Measurements from ENCODE around the gene ULK4.
"Not testable (repeated sequence)": the region's sequence is repeated elsewhere in the genome, so short reads cannot be mapped to it uniquely, and the experiment has no call there.

Gene ULK4

DNA sequence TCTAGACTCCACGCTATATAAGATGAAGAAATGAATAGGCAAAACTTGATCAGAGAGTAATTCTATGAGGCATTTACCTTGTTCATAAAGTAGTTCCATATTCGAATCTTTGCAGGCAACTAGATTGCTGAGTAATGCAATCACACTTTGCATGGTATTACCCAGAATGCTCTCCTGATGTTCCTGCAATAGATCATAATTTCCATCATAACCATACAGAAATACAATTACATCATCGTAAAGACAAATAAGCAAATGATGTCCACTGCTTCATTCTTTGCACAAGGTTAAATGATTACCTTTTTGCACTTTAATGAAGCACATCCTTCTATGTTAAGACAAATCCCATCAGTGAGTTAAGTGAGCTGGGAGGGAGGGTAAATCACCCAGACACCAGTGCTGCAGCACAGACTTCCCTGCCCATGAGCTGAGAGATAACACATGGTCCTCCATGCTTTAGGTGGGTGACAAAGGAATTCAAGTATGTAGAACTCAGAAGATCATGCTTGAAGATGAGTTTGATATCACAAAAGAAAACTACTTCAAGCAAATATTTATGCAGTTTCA lies 395.9 kb downstream of the ULK4 start:
- no peak for DNase-seq

DNA sequence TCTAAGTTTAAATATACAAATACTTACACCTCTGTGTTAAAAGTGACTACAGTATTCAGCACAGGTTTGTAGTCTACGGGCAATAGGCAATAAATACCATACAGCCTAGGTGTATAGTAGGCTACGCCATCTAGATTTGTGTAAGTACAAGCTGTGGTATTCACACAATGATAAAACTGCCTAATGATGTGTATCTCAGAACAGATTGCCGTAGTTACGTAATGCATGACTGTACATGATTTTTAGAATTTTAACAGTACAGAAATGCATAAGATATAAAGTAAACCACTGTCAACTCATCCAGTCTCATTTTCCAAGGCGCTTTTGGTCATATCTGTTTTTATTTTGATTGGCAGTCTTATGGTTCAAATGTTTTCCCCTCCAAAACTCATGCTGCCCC lies 396.9 kb downstream of the ULK4 start:
- no peak for DNase-seq

DNA sequence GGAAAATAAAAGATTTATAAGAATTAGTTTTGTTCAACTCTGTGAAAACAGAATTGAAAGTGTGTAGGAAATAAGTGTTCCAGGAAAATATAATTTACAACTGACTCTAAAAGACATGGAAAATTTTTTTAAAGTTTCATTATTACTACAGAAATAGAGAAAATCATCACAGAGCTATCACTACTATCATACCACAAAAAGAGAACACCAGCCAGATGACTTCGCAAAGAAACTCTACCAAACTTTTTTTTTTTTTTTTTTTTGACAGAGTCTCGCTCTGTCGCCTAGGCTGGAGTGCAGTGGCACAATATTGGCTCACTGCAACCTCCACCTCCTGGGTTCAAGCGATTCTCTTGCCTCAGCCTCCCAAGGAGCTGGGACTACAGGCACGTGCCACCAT lies 405.7 kb downstream of the ULK4 start:
- DNase-seq, result not testable (repeated sequence)

DNA sequence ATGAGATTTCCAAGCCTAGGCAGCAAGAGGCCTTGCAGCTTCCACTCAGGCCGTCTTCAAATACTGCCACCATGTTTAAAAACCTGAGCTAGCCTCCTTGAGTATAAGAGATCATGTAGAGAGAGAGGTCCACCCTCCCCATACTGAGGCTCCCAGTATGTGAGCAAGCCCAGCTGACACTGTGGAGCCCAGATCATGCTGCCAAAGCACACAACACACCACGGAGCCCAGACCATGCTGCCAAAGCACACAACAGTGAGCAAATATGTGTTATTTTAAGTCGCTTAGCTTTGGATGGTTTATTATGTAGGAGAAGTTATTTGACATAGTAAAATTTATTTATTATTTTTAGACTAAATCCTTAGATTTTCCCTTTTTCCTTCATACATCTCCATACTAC lies 428.9 kb downstream of the ULK4 start:
- DNase-seq, result no peak

DNA sequence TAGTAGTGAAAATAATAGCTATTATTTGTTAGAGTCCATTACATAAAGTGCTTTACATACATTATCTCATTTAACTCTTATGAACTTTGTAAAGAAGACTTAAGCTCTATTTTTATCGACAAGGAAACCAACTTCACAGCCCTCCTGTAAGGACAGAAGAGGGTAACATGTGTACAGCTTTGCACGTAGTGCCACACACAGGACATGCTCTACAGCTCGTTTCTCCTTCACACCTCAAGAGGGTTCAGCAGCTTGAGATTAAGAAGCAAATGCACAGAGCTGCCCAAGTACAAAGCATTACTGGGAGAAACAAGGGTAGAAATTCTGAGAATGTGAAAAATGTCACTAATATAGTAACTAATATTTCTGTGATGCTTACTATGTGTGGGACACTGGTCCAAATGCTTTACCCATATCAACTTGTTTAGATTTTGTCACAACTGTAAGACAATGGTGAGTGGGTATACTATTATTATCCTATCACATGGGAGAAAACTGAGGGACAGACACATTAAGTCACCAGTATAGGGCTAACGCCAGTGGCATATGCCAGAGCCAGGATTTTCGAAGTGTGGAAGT lies 434.8 kb downstream of the ULK4 start:
- DNase-seq, result no peak

DNA sequence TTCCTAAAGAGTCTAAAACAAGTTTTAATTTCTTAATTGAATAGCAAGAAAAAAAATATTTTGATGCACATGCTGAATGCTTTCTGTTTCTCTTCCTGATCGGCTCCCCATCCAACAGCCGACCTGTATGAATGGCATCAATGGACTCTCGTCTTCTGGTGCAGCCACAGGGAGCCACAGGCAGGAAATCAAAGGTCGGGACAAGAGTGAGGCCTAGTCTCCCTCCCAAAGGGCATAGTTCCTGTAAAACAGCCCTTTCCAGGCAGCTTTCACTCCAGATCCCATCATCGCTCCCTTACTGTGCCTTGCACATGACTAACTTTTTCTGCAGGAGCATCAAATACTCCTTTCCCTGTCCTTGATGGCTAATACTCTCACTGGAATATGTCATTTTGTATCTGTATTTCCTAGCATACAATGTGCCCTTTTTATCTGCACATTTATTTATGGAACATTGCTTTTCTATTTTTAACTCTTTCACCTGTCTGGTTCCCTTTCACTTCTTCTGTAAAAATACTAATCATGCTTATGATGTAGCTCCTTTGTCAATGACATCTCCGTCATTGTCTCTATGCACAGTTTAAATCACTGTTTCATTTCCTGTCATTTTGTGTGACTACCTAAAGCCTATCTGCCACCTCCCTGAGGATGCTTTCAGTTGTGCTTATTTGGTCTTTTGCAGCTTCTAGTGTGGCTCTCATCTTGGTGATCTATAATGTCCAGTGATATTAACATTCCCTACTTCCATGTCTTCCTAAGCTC lies 436.4 kb downstream of the ULK4 start:
- DNase-seq, result no peak

DNA sequence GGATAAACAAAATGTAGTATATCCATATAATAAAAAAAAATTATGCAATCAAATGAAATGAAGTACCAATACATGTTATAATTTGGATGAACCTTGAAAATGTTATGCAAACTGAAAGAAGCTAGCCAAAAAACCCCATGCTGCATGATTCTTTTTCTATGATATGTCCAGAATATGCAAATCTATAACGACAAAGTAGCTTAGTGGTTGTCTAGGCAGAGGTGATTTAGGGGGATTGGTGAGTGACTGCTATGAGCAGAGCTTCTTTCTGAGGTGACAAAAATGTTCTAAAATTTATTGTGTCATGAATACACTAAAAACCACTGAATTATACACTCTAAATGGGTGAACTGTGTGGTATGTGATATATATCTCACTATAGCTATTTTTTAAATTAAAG lies 438.0 kb downstream of the ULK4 start:
- no peak for DNase-seq

DNA sequence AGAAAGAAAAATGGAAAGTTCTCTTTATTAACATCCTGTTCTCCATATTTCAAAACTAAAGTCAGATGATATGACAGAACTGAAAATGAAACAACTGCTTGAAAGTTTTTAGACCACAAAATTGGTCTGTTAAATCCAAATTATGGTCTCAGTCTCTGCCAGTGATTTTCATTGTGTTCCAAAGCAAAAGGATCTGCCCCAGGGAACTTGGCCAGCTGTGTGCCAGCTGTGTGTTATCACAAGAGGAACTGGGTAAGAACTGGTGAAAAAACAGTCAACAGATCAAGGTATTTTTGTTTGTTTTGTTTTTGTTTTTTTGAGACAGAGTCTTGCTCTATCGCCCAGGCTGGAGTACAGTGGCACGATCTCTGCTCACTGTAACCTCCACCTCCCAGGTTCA lies 439.3 kb downstream of the ULK4 start:
- DNase-seq, result no peak

DNA sequence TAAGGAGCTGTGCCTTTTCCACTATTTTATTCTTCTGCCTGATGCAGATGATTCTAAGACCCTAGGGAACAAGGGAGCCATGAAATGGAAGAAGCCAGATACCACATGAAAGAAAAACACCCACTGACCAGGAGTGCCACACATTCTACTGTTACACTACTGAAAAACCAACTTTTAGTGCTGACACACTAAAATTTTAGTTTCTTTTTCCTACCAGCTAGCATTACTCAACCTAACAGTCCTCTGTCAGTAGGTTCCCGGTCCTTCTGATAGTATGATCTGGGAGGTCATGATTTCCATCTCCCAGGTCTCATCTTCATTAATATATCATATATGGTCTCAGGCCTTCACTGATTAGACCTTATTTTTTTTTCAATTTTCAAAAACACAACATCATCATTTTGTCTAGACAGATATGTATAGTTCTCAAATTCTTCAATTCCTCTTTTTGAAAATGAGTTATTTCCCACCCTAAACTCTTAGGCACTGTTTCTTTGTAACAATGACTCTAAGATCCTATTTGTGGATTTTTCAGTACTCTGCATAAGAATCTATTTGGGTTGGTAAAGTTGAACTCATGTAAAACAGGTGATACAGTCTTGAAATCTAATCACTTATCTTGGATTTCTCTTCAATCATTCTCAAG lies 440.8 kb downstream of the ULK4 start:
- DNase-seq, result no peak

DNA sequence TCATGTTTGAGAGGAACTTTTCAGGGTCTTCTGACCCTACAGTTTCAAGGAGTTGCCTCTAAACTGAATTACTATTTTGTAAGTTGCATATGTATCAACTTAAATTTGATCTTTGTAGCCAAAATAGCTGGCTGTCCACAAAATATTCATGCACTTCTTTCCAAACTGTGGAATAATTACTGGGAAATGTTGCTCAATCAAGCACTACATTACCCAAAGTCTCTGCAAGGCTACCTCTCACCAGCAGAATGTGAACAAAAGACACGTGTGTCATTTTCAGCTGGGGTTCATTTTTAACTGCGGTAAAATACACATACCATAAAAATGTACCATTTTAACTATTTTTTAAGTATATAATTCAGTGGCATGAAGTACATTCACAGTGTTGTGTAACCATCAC lies 442.2 kb downstream of the ULK4 start:
- no peak for DNase-seq

DNA sequence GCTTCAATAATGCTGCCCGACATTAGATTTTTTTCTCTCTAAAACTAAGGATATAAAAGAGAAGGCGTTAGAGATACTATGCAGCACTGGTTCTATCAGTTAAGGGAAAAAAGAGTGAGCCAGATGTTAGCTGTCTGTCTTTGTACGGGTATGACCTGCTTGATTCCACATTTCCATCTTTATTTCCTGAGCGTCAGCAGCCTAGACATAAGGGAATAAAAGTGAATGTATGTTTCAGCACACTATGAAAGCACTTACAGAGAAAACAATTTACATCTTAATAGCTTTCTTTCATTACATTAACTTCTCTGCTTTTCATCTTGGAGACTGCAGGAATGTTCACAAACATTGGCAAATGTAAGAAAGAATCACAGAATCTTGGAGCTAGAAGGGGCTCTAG lies 443.3 kb downstream of the ULK4 start:
- DNase-seq, result no peak

DNA sequence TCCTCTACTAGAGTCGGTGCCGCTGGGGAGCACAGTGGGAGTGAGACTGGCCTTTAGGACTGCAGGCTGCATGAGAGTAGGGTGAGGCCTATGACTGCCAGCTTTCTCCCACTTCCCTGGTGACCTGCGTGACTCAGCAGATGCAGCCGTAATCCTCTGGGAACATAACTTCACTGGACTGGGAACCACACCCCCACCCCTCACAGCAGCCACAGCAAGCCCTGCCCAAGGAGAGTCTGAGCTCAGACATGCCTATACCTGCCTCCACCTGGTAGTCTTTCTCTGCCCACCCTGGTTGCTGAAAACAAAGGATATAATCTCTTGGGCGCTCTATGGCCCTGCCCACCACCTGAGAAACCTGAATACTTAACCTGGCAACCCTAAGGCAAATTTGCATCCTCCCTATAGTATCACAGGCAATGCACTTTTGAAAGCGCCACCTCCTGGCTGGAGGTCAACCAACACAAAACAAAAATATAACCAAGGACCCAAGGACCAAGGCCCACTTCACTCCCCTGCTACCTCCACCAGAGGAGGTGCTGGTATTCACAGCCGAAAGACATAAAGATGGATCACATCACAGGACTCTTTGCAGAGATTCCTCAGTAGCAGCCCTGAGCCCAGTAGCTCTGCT lies 453.7 kb downstream of the ULK4 start:
- no peak for DNase-seq

DNA sequence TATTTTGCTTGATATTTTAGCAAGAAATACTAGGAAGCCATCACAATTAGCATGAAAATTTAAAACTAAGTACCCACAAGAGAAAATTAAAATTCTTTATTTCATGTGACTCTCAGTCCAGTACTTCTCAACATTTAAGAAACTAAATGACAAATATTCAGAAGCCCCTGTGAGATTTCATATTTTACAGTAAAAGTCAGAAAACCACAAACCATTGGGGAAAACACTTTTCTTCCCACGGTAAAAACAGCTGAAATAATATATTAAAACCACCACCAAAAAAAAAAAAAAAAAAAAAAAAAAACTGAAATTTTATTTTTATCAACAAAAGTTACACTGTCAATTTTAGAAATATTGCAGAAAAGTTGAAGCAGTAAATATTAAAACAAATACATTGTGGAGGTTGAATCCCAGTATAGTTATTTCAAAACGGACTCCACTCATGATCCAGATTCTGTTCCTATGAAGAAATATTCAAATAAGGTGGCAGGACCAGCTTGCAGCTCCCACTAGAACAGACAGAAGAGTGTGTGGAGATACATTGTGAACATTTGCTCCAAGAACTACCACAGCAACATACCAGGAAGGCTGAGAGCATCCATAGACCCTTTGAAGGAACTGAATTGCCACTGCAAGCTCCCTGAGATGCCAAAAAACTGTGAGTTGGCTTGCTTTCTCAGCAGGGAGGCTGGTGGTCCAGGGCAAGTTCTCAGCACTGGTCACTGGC lies 454.4 kb downstream of the ULK4 start:
- no peak for DNase-seq

DNA sequence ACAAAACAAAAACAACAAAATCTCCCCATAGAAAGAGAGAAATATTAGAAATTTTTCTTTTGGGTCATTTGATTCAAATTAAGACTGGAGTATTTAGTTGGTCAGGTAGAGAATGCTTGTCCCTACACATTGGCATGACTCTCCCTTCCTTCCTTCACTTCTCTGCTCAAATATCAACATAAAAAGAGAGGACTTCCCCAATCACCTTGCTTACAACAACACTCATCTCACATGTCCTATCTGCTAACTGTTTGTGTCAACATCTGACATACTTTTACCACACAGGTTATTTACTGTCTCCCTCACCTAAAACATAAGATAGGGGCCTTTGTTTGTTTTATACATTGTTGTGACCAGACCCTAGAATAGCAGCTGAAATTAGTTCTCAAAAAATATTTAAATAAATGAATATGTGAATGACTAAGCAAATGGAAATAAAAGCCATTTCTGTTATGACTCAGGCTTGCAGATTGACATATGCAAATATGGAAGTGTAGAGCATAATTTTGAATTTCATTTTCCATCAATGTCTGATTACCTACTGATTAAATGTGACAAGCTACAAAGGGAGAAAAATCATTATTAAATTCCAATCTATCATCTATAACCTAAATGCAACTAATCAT lies 457.8 kb downstream of the ULK4 start:
- DNase-seq, result no peak

DNA sequence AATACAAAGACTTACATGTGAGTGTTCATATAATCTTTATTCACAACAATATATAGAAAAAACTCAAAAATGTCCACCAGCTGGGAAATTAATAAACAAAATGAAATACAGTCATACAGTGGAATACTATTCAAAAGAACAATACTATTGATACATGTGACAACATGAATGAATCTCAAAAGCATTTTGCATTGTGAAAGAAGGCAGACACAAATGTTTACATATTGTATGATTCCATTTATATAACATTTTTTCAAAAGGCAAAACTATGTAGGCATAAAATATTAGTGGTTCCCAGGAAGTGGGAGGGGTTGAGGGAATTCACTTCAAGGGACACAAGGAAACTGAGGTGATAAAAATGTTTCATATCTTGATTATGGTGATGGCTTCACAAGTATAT lies 459.4 kb downstream of the ULK4 start:
- no peak for DNase-seq

DNA sequence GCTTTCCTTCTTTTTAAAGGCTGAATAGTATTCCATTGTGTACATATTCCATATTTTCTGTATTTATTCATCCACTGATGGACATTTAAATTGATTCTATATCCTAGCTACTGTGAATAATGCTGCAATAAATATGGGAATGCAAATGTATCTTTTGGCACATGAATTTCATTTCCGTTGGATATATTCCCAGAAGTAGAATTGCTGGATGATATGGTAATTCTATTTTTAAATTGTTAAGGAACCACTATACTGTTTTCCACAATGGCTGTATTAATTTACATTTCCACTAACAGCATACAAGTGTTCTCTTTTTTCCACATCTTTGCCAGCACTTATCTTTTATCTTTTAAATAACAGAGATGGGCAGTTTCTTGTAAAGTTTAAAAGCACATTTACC lies 459.9 kb downstream of the ULK4 start:
- DNase-seq, result no peak

DNA sequence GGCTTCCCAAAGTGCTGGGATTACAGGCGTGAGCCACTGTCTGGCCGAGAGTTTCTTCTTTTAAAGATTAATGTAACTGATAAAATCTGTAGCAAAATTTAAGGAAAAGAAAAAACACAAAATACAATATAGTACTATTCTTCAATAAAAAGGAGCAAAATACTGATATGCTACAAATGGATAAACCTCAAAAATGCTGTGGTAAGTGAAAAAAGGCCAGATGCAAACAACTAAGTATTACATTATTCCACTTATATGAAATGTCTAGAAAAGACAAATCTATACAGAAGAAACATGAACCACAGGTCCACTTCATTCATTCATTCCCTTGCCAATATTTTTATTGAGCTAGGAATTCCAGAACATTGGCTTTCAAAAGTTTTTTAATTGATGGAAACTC lies 463.1 kb downstream of the ULK4 start:
- DNase-seq, result no peak

DNA sequence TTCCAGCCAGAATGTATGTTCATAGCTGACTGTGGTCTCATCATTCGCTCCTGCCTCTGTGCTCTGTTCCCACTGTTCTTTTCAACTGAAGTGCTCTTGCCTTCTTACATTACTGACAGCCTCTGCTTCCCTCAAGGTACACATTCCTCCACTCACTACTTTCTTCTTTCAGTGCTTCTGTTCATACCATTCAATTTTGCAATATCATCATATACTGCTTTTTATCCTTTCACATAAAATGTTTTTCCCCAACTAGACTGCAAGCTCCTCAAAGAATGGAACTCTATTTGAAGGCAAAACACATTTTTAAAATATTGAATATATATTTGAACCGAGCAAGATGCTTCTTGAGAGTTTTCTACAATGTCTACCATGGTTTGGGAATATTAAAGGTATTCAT lies 471.5 kb downstream of the ULK4 start:
- no peak for DNase-seq

DNA sequence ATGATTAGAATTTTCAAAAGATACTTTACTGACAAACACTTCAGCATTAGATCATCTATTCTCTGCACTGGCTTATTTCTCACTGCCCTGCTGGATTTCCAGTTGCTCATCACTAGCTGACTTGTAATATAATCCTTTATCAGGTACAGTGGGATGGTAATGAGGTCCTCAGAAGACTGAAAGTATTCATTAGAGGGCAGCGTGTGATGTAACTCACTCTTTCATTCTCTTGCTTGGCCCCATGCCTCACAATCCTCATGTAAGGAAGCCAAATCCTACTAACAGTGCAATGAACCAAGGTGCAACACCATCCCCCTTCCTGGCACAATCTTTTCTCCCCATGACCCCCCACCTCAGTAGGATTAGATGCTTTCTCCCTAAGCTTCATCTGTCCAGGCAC lies 472.7 kb downstream of the ULK4 start:
- no peak for DNase-seq

DNA sequence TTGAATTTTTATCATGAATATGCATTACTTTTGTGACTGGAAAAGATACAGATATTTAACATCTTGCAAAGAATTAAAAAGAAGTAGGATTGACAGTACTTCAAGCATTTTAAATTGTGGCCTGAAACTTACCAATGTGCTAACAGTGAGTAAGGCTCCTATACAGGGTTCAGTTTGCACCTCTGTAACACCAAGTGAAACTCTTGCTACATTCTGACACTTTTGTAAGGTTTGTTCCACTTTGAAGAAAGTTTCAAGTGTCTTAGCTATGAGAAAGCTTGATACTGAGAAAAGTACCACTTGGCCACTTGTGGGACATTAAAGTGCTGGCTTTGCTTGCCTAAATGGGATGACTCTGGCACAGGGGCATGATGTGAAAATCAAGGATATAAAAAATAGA lies 473.4 kb downstream of the ULK4 start:
- no peak for DNase-seq

DNA sequence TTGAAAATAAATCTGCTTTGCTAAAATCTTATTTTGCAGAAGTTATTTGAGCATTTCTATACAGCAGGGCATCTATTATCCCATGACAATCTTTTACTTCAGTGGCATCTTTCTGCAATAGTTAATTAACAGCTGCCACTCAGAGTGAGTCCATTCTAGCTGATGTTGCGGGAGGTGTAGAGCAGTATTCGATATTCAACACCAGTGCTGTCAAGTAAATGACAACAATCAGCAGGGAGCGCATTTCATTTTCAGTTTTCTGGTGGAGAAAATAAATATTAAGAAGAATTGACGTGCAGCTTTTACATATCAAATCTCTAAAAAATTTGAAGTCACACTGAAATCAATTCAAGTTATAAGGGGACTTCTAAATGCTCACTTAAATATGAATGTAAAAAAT lies 476.4 kb downstream of the ULK4 start:
- DNase-seq, result no peak

DNA sequence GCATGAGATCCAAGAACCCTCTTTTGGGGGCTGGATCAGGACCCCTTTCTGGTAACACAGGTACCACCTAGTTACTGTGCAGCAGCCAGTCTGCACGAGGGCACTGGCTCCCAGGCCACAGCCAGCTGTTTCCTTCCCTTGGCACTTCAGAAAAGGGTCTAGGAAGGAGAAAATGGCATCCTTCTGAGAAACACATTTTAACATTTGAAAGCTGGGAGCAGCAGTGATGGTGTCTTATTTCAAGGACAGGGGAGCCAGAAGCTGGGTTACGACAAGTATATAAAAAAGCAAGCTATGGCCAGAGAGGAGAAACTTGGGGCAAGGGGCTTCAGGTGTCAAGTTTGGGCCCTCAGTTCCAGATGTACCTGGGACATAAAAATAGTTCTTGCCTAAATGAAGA lies 479.8 kb downstream of the ULK4 start:
- no peak for DNase-seq

DNA sequence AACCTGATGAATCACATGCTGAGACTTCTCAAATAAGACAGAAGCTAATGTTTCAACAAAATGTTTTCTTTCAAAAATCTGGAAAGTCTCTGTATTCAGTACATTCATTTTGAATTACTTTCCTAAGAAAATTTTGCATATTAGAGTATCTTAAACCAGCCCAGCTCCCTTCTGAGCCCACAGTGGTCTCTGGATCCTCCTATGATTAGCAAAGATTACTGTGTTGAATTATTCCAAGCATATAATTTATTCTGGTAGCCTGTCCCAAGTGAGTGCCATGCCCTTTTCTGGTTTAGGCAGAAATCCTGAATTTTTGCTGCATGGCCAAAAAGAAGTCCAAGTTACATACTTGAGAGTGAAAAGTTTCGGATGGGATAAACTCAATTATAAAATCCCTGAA lies 483.6 kb downstream of the ULK4 start:
- no peak for DNase-seq

Data from NCI-H2029 treated with DMSO at 0.1 percent for 48 hours (cell line).